ENCODE results near the gene SIK3.

SIK3 gene

DNA sequence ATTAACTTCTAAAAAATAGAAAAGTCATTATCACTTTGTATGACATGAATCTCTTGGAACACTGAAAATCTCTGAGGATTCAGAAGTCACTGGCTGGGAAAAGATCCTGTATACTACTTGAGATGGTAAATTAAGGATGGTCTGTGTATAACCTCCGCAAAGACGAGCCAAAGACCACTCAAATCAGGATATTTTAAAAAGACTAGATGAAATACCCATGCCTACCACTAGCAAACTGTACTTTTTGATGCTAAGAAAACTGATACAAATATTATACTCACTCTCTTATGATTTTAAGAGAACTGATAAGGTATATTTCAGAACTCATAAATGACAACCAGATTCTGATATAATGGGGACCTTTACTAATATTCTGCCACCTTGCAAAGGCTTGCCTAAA lies 182.2 kb downstream of the SIK3 start:
- TF ChIP-seq CTCF (IDR thresholded peaks at IDR 0.05; ENCODE audit: insufficient read depth, low read length) (no peak), SPI1 (IDR thresholded peaks at IDR 0.05; ENCODE audit: borderline replicate concordance, low read depth) (no peak), REST (IDR thresholded peaks at IDR 0.05; ENCODE audit: insufficient replicate concordance, low read depth) (no peak), POLR2AphosphoS5 (IDR thresholded peaks at IDR 0.05; ENCODE audit: low read depth) (no peak), GABPA (IDR thresholded peaks at IDR 0.05; ENCODE audit: low read depth) (no peak)
- no peak overlapping the region for H3K27ac ChIP-seq (replicated peaks)

DNA sequence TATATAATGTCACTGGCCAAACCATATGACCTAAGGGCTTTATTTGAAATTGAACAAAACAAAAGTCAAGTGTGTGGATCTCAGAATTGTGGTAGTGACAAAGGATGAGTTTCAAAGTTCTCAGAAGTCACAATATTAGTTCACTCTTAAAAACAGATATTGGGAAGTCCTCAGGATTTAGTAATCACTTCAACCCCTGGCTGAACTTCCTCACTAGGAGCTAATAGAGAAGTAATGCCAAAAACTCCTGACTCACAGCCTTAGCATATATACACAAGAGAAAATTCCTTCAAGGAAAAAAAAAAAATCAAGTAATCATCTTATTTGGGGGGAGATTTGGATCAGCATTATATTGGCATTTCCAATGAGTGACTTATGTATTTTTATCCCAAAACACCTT lies 185.2 kb downstream of the SIK3 start:
- peak in 1 of 2 experiments; percentile 35 for DNase-seq (ENCODE audit: low read depth in 1 of 2, low spot score in 1 of 2)
- H3K27me3 ChIP-seq (ENCODE audit: insufficient read depth, poor library complexity, severe bottlenecking), result no peaks in the 10 kb centered on the region
- TF ChIP-seq POLR2AphosphoS5 (IDR thresholded peaks at IDR 0.05; ENCODE audit: low read depth), result no peak
- no peak for TF ChIP-seq CTCF (IDR thresholded peaks at IDR 0.05; ENCODE audit: insufficient read depth, low read length)
- TF ChIP-seq SPI1 (IDR thresholded peaks at IDR 0.05; ENCODE audit: borderline replicate concordance, low read depth), result peak; percentile 83
- H3K4me3 ChIP-seq (replicated peaks; ENCODE audit: insufficient read depth, low read length), result no peak overlapping the region
- H3K27ac ChIP-seq (replicated peaks), result no peak overlapping the region

More for the DNA sequence above, 182.2 kb downstream of the SIK3 start:
- Histone ChIP-seq H3K4me3 (replicated peaks; ENCODE audit: insufficient read depth, low read length) (no peak overlapping the region), H3K27me3 (ENCODE audit: insufficient read depth, poor library complexity, severe bottlenecking) (no peaks in the 10 kb centered on the region)
- DNase-seq (ENCODE audit: low read depth in 1 of 2, low spot score in 1 of 2), result no peak

DNA sequence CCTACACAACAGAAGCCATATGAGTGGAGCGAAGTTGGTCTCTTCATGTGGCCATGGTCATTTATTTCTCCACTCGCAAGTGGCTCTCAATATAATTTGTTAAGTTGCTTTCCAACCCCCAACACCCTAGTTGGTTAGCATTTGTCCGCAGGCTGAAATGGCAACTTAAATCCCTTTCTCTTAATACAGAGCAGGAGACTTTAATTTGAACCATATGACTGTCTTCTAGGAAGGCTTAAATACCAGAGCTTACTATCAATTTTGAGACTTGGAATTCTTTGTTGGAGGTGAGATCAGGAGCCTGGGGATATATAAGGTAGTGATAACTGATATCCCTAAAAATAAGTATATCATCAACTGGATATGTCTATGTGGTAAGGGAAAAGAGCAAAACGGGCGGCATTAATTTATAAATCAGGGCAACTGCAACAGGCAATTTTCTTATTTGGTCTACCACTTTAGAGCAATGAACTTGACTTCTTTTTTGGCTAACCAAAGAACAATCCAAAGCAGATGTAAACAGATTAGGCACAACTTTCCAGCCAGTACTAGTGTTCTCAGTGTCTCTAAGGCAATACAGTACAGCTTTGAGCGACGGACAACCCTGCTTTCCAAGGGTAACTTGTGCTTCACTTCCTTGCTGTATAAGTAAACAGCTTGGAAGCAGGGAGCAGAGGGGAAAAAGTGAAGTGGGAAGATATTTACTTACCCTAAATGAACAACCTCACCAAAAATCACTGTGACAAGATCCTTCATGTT lies 186.1 kb downstream of the SIK3 start:
- no peak for DNase-seq (ENCODE audit: low read depth in 1 of 2, low spot score in 1 of 2)
- H3K4me3 ChIP-seq (replicated peaks; ENCODE audit: insufficient read depth, low read length), result no peak overlapping the region

More for the DNA sequence above, 186.1 kb downstream of the SIK3 start:
- no peak overlapping the region for H3K27ac ChIP-seq (replicated peaks)
- TF ChIP-seq SPI1 (IDR thresholded peaks at IDR 0.05; ENCODE audit: borderline replicate concordance, low read depth), result no peak
- no peak for TF ChIP-seq POLR2AphosphoS5 (IDR thresholded peaks at IDR 0.05; ENCODE audit: low read depth)
- TF ChIP-seq REST (IDR thresholded peaks at IDR 0.05; ENCODE audit: insufficient replicate concordance, low read depth), result no peak
- TF ChIP-seq GABPA (IDR thresholded peaks at IDR 0.05; ENCODE audit: low read depth), result no peak
- no peak for TF ChIP-seq CTCF (IDR thresholded peaks at IDR 0.05; ENCODE audit: insufficient read depth, low read length)
- no peaks in the 10 kb centered on the region for H3K27me3 ChIP-seq (ENCODE audit: insufficient read depth, poor library complexity, severe bottlenecking)

All from HL-60 (cell line).